NOMO-1 treated with dmso at 0.1 percent for 144 hours (cell line): ENCODE results near the gene GLRB.
"Not testable (repeated sequence)": the region's sequence is repeated elsewhere in the genome, so short reads cannot be mapped to it uniquely, and the experiment has no call there.

Experiments used
- DNase-seq: peaks from one replicate; lab custom pipeline; 2025; ENCODE audit not compliant: unreplicated experiment; lab: John Stamatoyannopoulos, UW

The GLRB gene

DNA sequence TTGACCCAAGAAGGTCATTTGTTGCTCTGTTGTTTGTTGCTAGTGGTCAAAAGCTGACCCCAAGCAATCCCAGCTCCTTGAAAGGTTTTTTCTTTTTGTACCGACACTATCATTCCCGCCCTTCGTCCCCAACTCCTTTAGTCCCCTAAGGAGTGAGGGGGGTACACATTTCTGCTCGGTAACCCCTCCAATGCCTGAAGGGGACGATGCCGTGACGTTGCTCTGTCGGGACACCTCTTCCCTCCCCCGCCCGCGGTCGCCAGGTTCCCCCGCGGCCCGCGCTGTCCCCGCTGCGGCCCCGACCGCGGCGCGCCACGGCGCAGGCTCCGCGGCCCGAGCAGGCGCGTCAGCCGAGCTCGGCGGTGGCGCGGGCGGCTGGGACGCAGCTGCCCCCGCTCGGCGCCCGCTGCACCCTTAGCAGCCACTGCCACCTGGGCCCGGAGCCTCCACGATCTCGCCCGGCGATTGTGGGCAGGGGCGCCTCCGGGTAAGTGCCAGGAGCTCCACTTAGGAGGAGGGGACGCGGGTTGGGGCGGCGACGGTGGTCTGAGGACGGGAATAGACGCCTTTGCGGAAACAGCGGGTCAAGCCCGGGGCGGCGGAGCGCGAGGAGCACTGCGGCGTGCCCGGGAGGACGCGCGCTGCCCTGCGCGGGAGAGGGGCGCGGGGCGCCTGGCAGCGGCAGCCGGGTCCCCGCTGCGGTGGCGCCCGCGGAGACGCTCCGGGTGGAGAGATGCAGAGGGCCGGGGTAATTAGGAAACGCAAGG lies at the start of gene GLRB:
TSS of gene GLRB (plus strand) at position 340 of the 767 bp plus-strand sequence. CDS start 1,875 bp downstream, outside the sequence.
- no peak for DNase-seq

DNA sequence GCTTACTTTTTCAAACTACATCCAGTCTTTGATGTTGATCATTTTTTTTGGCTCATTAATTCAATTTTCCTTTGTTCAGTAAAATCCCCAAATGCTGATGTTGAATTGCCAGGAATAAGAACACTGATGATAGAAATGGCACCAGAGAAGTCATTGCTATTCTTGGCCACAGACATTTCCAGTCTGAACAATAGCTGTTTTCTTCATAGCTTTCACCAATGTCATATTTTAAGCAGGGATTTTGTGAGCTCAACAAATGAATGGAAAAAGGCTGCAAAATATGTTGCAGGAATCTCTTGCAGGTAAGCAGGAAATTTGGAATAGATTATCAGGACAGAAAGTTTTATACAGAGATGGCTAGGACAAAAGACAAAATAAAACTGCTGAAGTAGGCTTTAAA lies 40.5 kb upstream of the GLRB start:
- DNase-seq: no peak

DNA sequence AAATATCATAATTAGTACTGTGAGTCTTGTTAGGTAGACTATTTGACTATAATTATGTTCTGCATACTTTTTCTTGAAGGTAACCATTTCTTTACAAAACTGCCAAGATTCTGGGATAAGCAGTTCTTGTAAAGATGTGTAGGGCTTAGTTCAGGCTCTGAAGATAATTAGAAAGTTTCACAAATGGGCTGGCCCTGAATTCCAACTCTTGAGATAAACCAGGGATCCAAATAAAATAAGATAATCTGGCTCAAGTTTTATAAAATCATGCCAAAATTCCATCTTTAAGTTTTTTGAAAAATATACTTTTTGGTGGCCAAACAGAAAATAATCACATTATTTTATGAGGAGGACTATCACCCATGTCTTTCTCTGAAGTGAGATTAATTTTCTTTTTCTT lies 35.5 kb upstream of the GLRB start:
- DNase-seq: no peak

DNA sequence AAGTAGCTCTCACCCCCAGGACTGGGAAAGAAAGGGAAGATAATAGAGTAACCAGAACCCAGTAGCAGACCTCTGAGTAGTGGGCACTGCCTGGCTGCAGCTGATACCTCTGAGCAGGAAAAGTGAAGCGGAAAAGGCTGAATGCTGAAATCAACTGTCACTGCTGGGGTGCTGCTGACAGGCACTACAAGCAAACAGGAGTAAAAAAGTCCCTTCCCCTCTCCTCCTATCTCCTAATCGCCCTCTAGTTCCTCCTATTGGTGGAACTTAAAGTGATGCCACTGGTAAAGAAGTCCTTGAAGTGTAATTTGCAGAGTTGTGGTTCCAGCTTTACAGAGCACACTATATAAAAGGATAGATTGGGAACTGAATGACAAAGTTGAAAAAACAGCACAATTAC lies 32.8 kb upstream of the GLRB start:
- DNase-seq: no peak

DNA sequence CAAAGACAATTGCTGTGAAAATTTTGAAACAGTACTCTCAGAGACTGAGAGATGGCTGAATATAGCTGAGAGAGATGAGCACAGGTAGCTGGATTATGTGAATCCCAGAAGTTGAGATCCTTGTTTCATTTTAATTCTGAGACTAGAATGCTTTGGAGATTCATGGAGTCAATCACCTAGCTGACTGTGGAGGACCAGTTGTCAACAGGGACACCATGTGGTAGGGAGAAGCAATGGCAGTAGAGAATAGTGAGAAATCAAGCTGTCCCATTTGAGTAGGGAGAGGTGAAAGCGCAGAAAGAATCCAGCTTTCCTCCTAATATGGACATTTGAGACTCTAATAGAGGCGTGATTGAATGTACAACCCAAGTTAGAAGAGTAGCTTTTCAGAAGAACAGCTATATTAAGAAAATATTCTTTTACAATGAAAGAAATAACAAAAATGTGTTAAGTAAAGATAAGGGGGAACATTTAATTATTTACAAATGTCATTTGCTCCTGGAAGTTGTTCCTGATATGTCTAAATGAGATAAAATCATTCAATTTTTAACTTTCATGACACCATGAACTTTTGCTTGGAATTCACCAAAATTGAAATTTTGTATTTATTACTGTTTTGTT lies 30.3 kb upstream of the GLRB start:
- DNase-seq: no peak

DNA sequence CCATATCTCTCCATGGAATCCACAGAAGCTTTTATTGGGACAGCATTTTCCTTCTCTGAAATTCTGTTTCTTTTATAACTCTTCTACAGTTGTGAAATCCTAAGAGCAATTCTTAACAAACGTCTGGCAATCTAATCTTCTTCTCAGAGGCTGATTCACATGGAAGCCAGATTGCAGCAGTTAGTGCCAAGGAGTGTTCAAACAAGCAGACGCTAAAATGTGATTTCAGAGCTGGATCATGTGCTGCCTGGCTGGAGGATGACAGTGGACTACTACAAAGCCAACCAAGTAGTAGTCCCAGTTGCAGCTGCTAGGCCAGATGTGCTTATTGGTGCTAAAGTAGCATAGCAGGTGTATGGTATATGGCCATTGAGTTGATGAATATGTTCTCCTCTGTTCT lies 27.7 kb upstream of the GLRB start:
- no peak for DNase-seq

DNA sequence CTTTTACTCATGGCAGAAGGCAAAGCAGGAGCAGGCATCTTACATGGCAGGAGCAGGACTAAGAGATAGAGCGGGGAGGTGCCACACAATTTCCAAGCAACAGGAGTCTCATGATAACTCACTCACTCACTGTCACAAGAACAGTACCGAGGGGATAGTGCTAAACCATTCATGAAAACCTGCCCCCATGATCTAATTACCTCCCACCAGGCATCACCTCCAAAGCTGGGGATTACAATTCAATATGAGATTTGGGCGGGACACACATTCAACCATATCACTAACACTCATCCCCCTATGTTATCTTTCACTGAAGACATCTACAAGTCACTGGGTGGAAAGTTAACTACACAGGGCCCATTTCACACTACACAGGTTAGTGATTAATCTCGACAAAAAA lies 25.4 kb upstream of the GLRB start:
- DNase-seq: no peak

DNA sequence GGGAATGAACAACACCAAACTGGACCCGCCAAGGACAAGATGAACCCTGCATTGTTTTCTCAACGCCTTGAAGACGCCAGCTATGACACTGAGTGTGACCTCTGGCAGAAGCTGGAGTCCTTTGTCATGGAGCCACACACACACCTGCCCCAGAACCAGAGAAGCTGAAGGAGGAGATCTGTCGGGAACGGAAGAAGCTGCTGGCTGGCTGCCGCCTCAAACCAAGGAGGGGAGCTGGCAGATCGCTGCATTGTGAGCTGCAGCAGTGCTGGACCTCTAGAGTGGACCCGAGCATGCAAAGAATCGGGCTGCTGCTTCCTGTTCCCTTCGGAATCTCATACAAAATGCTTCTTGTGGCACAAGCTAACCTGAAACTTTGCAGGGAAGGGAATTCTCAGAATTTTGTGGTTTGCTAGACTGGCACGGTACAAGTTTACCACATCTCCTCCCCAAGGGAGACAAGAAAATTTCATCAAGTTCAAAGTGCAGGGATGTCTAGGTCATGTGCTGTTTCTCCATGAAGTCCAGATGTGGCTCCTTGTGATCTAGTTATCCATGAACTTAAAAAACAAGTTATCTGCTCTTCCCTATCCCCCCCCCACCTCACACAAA lies 23.4 kb upstream of the GLRB start:
- DNase-seq: no peak

DNA sequence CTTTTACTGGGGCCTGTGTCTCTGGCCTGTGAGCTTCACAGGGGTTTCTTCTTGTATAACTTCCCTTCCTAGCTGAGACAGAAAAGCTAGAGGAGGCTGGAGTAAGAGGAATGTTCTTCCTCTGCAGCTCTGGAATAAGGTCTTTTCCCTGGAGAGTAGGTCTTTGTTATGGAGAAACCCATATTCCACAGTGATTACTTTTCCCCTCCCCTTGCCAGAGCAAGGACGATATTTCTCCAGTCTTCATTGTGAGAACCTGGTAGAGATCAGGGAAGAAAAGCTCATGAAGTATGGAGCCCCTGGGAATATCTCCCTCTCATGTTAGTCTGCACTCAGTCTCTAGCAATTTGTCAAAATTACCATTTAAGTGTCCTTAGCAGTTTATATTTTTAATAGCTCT lies 18.7 kb upstream of the GLRB start:
- no peak for DNase-seq

DNA sequence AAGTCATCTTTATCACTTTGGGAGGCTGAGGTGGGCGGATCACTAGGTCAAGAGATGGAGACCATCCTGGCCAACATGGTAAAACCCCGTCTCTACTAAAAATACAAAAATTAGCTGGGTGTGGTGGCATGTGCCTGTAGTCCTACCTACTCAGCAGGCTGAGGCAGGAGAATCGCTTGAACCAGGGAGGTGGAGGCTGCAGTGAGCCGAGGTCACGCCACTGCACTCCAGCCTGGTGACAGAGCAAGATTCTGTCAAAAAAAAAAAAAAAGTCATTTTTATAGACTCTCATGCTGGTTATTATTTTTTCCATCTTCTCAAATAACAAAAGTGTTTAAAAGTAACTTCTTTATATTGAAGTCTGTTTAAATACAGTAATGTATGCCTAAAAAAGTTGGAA lies 17.1 kb upstream of the GLRB start:
- not testable (repeated sequence) for DNase-seq

DNA sequence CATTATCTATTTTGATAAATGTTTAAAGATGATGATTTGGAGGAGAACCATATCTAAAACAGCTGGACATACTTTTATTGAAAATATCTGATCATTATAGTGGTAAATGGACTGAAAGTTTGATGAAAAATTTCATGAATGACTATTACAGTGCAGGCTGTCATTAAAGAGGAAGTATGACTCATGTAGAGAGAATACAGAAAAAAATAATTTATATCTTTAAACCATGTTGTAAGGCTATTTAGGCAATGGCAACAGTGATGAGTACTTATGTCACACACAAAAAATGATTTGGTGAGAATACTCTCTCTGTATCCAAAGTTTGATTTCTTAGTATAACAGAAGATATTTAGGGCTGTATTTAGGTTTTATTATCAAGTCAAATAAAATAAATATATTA lies 3.9 kb upstream of the GLRB start:
- no peak for DNase-seq

DNA sequence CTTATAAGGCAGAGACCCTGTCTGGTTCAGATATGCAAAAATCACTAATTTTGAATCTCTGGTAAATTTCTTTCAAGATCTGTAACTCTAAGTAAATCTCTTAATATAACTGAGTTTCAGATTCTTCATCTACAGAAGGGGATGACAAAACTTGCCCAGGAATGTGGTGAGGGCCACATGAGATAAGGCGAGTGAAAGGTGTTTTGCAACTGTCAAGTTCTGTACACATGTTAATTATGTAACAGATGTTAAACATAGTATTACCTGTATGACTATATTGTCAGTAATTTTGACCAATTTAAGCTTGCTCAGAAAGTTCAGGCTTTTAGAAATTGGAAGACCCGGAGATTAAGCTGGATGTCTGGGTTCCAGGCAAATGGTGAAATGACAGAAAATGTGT lies 549 bp upstream of the GLRB start:
- no peak for DNase-seq

DNA sequence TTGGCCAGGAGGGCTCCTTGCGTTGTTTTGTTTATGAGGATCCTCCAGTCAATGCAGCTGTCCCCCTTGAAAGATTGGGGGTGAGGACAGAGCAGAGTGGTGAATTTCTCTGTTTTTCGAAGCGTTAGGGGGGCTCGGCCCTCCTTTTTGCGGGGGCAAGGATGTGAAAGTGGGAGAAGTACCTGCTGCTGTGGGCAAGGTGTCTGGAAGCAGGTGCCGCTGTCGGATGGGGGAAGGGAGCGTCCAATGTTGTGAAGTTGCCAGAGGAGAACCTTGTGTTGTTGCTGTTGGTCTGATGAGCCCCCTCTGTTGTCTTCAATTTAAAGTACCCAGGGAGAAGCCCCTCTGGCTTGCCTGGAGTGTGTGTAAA lies 613 bp downstream of the GLRB start:
- no peak for DNase-seq

DNA sequence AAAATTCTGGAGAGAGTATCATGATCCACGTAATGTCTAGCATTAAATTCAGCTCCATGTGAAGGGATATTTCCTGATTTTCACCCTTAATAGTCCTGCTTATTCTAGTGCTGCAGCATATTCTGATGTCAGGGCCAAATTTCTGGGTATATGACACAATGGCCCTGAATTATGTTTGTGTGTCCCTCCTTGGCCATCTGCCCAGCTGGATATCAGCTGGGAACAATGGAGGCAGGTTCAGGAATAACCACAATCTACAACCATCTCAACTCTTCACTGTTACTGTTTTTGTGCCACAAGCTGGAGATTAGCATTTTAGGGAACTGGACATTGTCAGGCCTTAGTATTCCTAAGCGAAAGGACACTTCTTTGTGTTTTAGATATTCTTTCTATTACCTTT lies 3.5 kb downstream of the GLRB start:
- DNase-seq: no peak

DNA sequence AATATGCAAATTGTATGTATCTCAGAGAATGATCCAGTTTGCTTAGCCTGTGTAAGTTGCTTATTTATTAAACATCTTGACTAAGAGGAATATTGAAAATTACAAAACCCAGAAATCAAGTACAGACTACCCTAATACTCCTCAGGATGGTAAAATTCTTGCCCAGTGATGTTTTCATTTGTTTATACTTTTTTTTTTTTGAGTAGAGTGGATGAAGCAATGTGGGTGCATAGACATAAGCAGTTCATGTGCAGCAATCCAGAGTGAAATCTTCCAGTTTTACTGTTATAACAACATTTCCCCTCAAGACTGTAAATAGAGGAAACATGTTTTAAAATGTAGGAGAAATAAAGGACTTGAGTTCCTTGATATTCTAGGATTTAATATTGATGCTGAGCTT lies 4.7 kb downstream of the GLRB start:
- DNase-seq: no peak

DNA sequence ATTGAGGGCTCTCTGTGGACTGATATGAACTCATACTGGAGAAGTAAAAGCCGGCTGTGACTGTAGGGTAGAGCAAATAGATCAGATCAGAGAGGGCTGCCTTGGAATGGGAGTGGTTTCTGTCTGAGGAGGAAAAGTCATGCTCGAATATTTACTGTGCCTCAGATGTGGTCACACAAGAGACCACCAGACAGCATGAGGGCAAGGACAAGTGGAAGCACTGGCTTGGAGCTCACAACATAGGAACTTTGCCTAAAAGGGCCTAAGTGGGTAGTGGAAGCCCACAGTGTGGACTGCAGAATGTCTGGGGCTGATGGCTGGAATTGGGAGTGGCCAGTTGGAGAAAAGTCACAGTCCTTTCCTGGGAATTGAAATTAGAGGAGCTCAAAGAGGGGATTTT lies 19.8 kb downstream of the GLRB start:
- DNase-seq: no peak

DNA sequence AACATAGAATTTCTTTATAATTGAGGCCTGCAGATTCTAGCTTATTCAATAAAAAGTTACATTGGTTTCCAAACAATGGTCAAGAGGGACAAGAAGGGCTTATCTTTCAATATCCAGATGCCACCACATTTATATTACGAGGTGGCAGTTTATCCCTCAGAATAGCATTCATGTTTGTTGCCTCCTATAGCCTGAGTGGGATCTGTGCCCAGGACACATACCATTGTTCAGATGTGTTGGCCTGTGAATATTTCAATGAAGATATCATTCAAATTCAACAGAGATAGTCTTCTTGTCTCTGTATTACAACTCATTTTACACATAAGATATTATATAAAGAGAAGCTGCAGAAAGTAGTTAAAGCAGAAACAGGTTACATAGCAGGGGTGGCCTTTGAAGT lies 20.5 kb downstream of the GLRB start:
- DNase-seq: no peak

DNA sequence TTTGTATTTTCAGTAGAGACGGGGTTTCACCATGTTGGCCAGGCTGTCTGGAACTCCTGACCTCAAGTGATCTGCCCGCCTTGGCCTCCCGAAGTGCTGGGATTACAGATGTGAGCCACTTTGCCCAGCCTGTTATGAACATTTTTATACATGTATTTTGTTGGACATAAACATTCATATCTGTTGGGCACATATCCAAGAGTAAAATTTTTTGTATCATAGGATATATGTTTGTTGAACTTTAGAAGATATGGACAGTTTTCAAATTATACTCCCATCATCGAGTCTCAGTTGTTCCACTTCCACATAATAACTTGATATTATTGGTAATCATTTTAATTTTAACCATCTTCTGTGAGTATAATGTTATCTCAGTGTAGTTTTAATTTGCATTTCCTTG lies 23.6 kb downstream of the GLRB start:
- no peak for DNase-seq

DNA sequence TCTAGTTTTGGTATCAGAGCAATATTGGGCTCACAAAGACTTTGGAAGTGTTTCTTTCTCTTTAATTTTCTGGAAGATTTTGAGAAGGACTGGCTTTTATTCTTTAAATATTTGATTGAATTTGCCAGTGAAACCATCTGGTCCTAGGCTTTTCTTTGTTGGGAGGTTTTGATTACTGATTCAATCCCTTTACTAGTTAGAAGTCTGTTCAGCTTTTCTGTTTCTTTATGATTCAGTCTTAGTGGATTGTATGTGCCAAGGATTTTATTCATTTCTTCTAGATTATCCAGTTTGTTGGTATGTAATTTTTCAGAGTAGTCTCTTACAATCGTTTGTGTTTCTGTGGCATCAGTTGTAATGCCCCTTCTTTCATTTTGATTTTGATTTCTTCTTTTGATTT lies 28.6 kb downstream of the GLRB start:
- DNase-seq: no peak

DNA sequence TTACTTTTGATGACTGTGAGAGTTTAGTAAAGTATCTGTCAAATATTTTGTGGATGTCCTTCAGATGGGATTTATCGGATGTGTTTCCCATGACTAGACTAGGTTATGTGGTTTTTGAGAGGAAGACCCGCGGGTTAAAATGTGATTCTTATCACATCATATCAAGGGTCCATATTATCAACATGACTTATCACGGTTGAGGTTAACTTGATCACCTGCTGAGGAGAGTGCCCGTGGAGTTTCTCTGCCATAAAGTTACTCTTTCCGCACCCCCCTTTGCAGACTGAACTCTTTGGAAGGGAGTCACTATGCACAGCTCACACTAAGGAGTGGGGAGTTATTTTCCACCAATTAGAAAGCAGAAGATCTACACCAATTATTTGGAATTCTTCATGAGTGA lies 38.7 kb downstream of the GLRB start:
- no peak for DNase-seq

DNA sequence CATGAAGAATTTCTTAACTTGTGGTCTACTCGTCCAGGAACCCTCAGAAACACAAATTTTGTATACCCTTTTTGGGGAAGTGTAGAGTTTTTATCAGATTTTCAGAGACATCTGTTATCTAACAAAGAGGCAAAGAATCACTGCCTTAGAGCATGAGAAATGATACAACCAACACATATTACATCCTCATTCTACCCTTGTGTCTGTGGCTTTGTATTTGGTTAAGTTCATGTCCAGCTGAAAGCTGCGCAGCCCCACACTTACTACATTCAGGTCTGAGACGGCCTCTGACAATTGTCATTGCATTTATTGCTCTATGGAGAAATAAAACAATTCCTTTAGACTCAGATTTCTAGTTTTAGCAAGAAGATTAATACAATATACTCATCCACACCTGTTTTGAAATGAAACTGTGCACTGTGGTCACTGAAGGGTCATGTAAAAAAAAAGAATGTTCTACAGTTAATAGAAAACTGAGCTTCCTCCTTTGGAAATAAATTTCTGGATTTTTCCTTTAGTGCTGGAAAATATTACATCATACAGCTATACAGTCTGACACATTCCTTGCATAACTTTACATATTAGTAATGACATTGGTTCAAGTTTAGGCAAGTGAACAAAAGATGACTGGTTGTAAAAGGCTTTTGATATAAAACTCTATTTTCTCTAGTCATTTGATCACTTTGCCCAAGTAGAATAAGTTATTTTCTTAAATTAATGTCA lies 39.8 kb downstream of the GLRB start:
- no peak for DNase-seq

DNA sequence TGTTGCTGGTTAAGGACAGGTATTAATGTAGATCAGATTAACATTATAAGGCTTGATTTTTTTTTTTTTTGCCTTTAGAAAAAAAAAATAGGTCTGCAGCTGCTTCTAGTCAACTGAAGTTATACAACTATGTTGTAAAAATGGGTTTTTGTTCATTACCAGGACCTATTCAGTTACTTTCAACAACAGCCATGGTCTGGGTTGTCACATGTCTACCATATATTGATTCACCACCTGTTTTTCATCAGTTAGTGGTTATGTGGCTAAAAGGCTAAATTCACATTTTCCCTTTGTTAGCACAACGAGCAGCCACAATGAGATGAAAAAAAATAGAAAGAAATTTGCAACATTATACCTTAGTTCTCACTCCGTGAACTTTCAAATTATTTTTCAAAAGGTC lies 45.5 kb downstream of the GLRB start:
- DNase-seq: no peak
